Memory B cell (primary cell): ENCODE measurements around the gene SLC38A2.
A peak's percentile ranks its signal among the peaks of the same experiment; 100 is the strongest.

Experiments used
- ATAC-seq: fragments of 150-1000 bp; cut with Tn5 transposase; 2 replicates; pipeline ENCODE4 v1.10.0; 2021; ENCODE audit warnings: low read depth, mild to moderate bottlenecking, moderate library complexity
- DNase-seq, 2 donors: peaks; one replicate each; pipeline ENCODE4 v3.0.0; 2022; ENCODE audit warnings: low spot score in 2 of 2
- H3K27ac Mint-ChIP-seq: one replicate; pipeline ENCODE4 v1.8.0; 2022; ENCODE audit warnings: mild to moderate bottlenecking, moderate library complexity, mixed read lengths
- H3K27me3 Mint-ChIP-seq: one replicate; pipeline ENCODE4 v1.8.0; 2022; ENCODE audit warnings: mixed read lengths
- H3K36me3 Mint-ChIP-seq: one replicate; pipeline ENCODE4 v1.8.0; 2022; ENCODE audit warnings: mild to moderate bottlenecking, mixed read lengths
- H3K4me1 Mint-ChIP-seq: one replicate; pipeline ENCODE4 v1.8.0; 2022; ENCODE audit warnings: mixed read lengths
- H3K4me3 Mint-ChIP-seq: one replicate; pipeline ENCODE4 v1.8.0; 2022; ENCODE audit warnings: mild to moderate bottlenecking, moderate library complexity, mixed read lengths
- H3K9me3 Mint-ChIP-seq: one replicate; pipeline ENCODE4 v1.8.0; 2022; ENCODE audit warnings: mixed read lengths

Gene SLC38A2

GRCh38 chr12:46386877-46387629 lies 14.5 kb upstream of the SLC38A2 start:
- Mint-ChIP-seq H3K27ac (peak overlapping the region; percentile 95), H3K4me1 (peaks cover 46% of the 10 kb centered on the region), H3K9me3 (no peaks in the 10 kb centered on the region), H3K4me3 (peak overlapping the region; percentile 54), H3K36me3 (peaks cover 3% of the 10 kb centered on the region), H3K27me3 (no peaks in the 10 kb centered on the region)
- ATAC-seq (peak; percentile 45), DNase-seq (peak in 1 of 2 donors; percentile 53)

DNA sequence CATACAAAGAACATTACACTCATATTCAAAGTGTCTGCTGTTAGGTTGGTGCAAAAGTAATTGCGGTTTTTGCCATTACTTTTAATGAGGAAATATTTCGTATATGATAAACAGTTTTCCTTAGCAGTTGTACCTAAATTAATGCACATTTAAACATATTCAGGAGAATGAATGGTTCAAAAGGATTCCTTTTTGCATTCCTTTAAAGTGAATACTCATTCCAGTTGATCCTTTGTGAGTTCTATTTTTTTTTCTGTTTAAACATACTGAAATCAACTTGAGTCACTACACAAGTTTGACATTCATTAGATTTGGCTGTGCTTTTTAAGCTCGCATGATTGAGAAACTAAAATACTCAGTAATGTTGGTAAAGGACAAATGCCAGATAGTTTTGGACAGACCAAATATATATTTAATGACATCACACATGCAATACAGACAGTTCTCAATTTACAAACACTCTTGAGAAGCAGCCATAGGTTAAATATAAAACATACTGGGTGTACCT lies 13.8 kb upstream of the SLC38A2 start:
- no peak for ATAC-seq
- DNase-seq: no peak
- Mint-ChIP-seq H3K27me3 (no peaks in the 10 kb centered on the region), H3K4me1 (peaks cover 46% of the 10 kb centered on the region), H3K36me3 (peaks cover 3% of the 10 kb centered on the region), H3K27ac (peak overlapping the region; percentile 95), H3K4me3 (peak overlapping the region; percentile 29), H3K9me3 (no peaks in the 10 kb centered on the region)

GRCh38 chr12:46385438-46385837 lies 12.9 kb upstream of the SLC38A2 start:
- Mint-ChIP-seq H3K27me3 (no peaks in the 10 kb centered on the region), H3K4me3 (peak overlapping the region; percentile 32), H3K4me1 (peaks cover 38% of the 10 kb centered on the region), H3K27ac (peak overlapping the region; percentile 95), H3K36me3 (no peaks in the 10 kb centered on the region), H3K9me3 (no peaks in the 10 kb centered on the region)
- ATAC-seq: no peak
- no peak for DNase-seq

DNA sequence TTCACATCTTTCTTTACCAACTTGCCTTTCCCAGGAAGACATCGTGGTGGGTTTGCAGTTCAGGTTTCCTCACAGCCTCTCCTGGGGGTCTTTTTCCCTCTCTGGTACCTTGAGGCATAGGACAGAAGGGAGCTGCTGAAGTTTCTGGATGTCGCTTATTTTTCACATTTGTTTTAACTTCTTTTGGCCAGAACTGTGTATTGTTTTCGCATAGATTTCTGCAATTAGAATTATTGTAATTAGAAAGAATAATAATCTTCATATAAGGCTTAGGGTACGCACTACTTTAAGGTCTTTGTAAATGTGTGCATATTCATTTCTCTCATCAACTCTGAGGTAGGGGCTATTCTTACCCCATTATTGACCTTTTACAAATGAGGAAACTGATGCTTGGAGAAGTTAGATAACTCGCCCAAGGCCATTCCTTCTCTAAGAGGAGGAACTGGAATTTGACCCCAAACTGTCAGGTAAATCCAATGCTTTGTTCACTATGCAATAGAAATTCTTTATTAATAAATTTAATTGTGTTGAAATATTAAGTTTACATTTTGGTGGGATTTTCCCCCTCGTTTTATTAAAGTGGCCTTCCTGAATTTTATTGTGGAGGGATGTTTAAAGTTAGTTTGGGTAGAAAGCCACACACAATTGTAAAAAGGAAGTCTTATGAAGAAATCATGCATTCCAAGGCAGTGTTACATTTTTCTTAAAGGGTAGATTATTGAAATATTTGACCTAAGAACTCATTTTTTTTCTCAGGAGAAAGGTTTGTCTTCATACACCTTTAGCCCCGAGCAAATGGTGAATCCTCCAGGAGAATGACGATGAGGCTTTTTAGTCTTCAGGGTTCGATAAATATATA lies 12.1 kb upstream of the SLC38A2 start:
- Mint-ChIP-seq H3K36me3 (no peaks in the 10 kb centered on the region), H3K27ac (peak overlapping the region; percentile 95), H3K27me3 (no peaks in the 10 kb centered on the region), H3K4me3 (peak overlapping the region; percentile 93), H3K4me1 (peaks cover 35% of the 10 kb centered on the region), H3K9me3 (no peaks in the 10 kb centered on the region)
- no peak for ATAC-seq
- no peak for DNase-seq

DNA sequence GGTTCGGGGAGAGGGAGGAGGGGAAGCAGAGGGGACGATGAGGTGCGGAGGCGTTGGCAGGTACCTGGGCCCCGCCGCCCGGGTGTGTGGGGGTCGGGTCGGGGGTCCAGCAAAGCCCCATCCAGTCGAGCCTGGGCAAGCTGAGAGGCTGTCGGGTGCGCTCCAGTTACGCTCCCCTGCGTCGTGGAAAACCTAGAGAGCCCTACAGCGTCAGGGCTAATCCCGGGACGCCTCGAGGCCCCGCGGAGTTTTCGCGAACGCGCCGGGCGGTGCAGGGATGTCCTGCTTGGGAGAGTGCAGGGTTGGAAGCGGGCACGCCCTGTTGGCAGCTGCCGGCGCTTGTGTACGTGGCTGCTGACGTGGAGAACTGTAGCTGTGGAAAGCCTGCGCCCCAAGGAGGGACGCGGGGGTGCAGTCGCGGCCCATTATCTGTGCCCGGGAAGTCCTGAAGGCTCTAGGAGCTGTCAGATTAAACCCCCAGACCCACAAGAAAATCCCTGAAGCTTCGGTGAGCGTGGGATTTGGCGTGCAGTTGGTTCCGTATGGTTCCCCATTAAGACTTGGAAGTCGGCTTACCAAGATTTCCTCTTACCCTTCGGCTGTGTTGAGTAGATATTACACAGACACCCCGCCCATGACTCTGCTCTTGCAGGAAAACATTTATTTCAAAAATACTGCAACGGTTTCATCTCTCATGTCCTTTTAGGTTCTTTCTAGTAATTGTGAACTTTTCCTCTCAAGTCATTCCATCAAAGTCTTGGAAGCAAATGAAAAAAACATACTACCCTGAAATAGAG lies 11.3 kb upstream of the SLC38A2 start:
- Mint-ChIP-seq H3K4me1 (peaks cover 30% of the 10 kb centered on the region), H3K36me3 (no peaks in the 10 kb centered on the region), H3K9me3 (no peaks in the 10 kb centered on the region), H3K27me3 (no peaks in the 10 kb centered on the region), H3K4me3 (peak overlapping the region; percentile 93), H3K27ac (peak overlapping the region; percentile 95)
- ATAC-seq (peak; percentile 58), DNase-seq (peak; percentile 57 to 58)

GRCh38 chr12:46382964-46383653 lies 10.5 kb upstream of the SLC38A2 start:
- no peaks in the 10 kb centered on the region for H3K27me3 Mint-ChIP-seq
- peaks cover 25% of the 10 kb centered on the region for H3K4me1 Mint-ChIP-seq
- no peaks in the 10 kb centered on the region for H3K36me3 Mint-ChIP-seq
- peak; percentile 71 to 74 for DNase-seq
- ATAC-seq: peak; percentile 66
- H3K27ac Mint-ChIP-seq: peak overlapping the region; percentile 95
- peak overlapping the region; percentile 93 for H3K4me3 Mint-ChIP-seq
- peaks cover 2% of the 10 kb centered on the region for H3K9me3 Mint-ChIP-seq

- ATAC-seq (no peak), DNase-seq (no peak)
- H3K9me3 Mint-ChIP-seq: peaks cover 2% of the 10 kb centered on the region
- peak overlapping the region; percentile 95 for H3K27ac Mint-ChIP-seq
- no peaks in the 10 kb centered on the region for H3K27me3 Mint-ChIP-seq
- H3K4me1 Mint-ChIP-seq: peaks cover 20% of the 10 kb centered on the region
- no peaks in the 10 kb centered on the region for H3K36me3 Mint-ChIP-seq
- H3K4me3 Mint-ChIP-seq: peak overlapping the region; percentile 93
Measured at GRCh38 chr12:46382408-46382963, 9.9 kb upstream of the SLC38A2 start.

DNA sequence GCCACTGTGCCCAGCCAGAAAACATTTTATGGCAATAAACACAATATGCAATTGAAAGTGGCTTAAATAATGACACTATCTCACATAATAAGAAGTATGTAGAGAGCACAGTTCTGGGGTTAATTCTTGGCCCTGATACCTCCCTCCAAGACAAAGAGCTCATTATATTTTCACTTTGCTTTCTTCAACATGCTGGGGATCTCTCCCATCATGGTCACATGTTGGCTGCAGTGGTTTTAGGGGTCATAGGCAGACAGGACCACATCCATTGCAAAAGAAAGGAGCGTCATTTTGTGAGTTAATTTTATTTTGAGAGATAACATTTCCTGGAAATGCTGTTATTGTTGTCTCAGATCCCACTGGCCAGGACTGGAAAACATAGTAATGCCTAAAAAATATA lies 8.3 kb upstream of the SLC38A2 start:
- Mint-ChIP-seq H3K27me3 (no peaks in the 10 kb centered on the region), H3K4me1 (peaks cover 14% of the 10 kb centered on the region), H3K36me3 (no peaks in the 10 kb centered on the region), H3K4me3 (no peak overlapping the region), H3K9me3 (peaks cover 2% of the 10 kb centered on the region), H3K27ac (no peak overlapping the region)
- no peak for ATAC-seq
- DNase-seq: no peak

DNA sequence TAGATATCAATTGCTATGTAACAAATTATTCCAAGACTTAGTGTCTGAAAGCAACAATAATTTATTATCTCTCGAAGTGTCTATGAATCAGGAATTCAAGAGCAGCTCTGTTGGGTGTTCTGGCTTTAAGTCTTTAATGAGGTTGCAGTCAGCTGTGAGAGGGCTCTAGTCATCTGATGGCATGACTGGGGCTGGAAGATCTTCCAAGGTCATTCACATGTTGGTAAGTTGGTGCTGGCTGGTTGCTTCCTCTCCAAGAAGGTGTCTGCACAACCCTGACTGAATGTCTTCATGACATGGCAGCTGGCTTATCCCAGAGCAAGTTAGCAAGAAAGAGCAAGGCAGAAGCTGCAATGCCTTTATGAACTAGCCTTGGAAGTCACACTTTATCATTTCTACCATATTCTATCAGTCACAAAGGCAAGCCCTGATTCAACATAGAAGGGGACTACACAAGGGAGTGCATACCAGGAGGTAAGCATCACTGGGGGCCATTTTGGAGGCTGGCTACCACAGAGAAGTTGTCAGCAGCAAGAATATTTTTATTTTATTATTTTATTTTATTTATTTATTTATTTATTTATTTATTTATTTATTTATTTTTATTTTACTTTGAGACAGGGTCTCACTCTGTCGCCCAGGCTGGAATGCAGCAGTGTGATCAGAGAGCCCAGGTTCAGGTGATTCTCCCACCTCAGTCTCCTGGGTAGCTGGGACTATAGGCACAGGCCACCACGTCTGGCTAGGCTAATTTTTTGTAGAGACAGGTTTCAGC lies 7.6 kb upstream of the SLC38A2 start:
- no peak overlapping the region for H3K4me3 Mint-ChIP-seq
- H3K27me3 Mint-ChIP-seq: no peaks in the 10 kb centered on the region
- H3K4me1 Mint-ChIP-seq: peaks cover 9% of the 10 kb centered on the region
- H3K27ac Mint-ChIP-seq: no peak overlapping the region
- H3K9me3 Mint-ChIP-seq: peaks cover 2% of the 10 kb centered on the region
- H3K36me3 Mint-ChIP-seq: no peaks in the 10 kb centered on the region
- ATAC-seq: no peak
- DNase-seq: no peak

DNA sequence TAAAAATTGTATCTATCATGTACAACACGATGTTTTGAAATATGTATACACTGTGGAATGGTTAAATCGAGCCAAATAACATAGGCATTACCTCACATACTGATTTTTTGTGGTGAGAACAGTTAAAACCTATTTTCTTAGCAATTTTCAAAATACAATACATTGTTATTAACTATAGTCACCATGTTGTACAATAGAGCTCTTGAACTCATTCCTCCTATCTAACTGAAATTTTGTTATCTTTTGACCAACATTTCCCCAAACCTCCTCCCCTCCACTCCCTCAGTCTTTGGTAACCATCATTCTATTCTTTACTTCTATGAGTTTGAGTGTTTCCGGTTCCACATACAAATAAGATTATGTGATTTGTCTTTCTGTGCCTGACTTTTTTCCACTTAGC lies 6.8 kb upstream of the SLC38A2 start:
- no peaks in the 10 kb centered on the region for H3K27me3 Mint-ChIP-seq
- ATAC-seq: no peak
- H3K9me3 Mint-ChIP-seq: peaks cover 2% of the 10 kb centered on the region
- no peaks in the 10 kb centered on the region for H3K36me3 Mint-ChIP-seq
- peaks cover 8% of the 10 kb centered on the region for H3K4me1 Mint-ChIP-seq
- H3K27ac Mint-ChIP-seq: no peak overlapping the region
- DNase-seq: no peak
- H3K4me3 Mint-ChIP-seq: no peak overlapping the region

- DNase-seq (no peak), ATAC-seq (no peak)
- peaks cover 13% of the 10 kb centered on the region for H3K4me1 Mint-ChIP-seq
- no peak overlapping the region for H3K4me3 Mint-ChIP-seq
- no peaks in the 10 kb centered on the region for H3K27me3 Mint-ChIP-seq
- H3K9me3 Mint-ChIP-seq: peaks cover 2% of the 10 kb centered on the region
- no peak overlapping the region for H3K27ac Mint-ChIP-seq
- H3K36me3 Mint-ChIP-seq: no peaks in the 10 kb centered on the region
Measured at GRCh38 chr12:46378530-46378929, 6.0 kb upstream of the SLC38A2 start.

GRCh38 chr12:46377678-46378077 lies 5.1 kb upstream of the SLC38A2 start:
- Mint-ChIP-seq H3K27me3 (no peaks in the 10 kb centered on the region), H3K36me3 (no peaks in the 10 kb centered on the region), H3K27ac (no peak overlapping the region), H3K9me3 (peaks cover 2% of the 10 kb centered on the region), H3K4me1 (peaks cover 13% of the 10 kb centered on the region), H3K4me3 (no peak overlapping the region)
- DNase-seq (no peak), ATAC-seq (no peak)
